Liver (tissue), 9 donors: ENCODE results near the gene MYO18A. TPM values are rescaled to one million over a fixed set of nuclear protein-coding genes. Genes with fewer than 3 reads are reported as not detected.

Experiments used
- DNase-seq: peaks from one replicate; pipeline ENCODE4 v3.0.0-alpha.2; 2017; ENCODE audit warnings: low spot score
- H3K27ac ChIP-seq, 2 donors: one replicate each; pipeline ENCODE4 v1.7.0; 2013; ENCODE audit warnings: inconsistent platforms in 2 of 2, low read length in 2 of 2, control low read depth in 1 of 2, low read depth in 1 of 2, mild to moderate bottlenecking in 1 of 2
- H3K27me3 ChIP-seq, 4 donors: one replicate each; pipeline versions ENCODE4 v1.6.1 to v1.7.0; 2013; ENCODE audit warnings: low read length in 3 of 4, inconsistent platforms in 1 of 4, mild to moderate bottlenecking in 1 of 4, moderate library complexity in 1 of 4; ENCODE audit not compliant: control insufficient read depth in 4 of 4, insufficient read depth in 4 of 4
- H3K36me3 ChIP-seq, 4 donors: one replicate each; pipeline versions ENCODE4 v1.6.1 to v1.7.0; 2013; ENCODE audit warnings: low read length in 3 of 4, mild to moderate bottlenecking in 3 of 4, low read depth in 1 of 4, moderate library complexity in 1 of 4; ENCODE audit not compliant: control insufficient read depth in 4 of 4, insufficient read depth in 3 of 4
- H3K4me1 ChIP-seq, 4 donors: one replicate each; pipeline versions ENCODE4 v1.6.1 to v1.7.0; 2013; ENCODE audit warnings: low read length in 3 of 4, mild to moderate bottlenecking in 3 of 4, moderate library complexity in 1 of 4; ENCODE audit not compliant: control insufficient read depth in 4 of 4, insufficient read depth in 4 of 4
- H3K4me3 ChIP-seq, 3 donors: one replicate each; pipeline versions ENCODE4 v1.6.1 to v1.7.0; 2013; ENCODE audit warnings: low read length in 3 of 3, control low read depth in 1 of 3, low read depth in 1 of 3, mild to moderate bottlenecking in 1 of 3
- H3K9ac ChIP-seq, 2 donors: one replicate each; pipeline ENCODE4 v1.7.0; 2013; ENCODE audit warnings: low read length in 2 of 2, mild to moderate bottlenecking in 2 of 2, moderate library complexity in 2 of 2, control low read depth in 1 of 2, low read depth in 1 of 2
- H3K9me3 ChIP-seq, 4 donors: one replicate each; pipeline versions ENCODE4 v1.6.1 to v1.7.0; 2013; ENCODE audit warnings: low read length in 3 of 4; ENCODE audit not compliant: control insufficient read depth in 4 of 4
- CTCF ChIP-seq: fragments of 150-350 bp; IDR thresholded peaks from 2 replicates; pipeline ENCODE4 v1.5.1; 2017; ENCODE audit warnings: improper control_type of control experiment, low read depth, low read length; ENCODE audit not compliant: missing input control
- EGR1 ChIP-seq, 2 donors: IDR thresholded peaks; 2 replicates each; pipeline ENCODE4 v1.6.1; 2016 to 2018; ENCODE audit warnings: antibody characterized with exemption in 2 of 2, low read depth in 2 of 2
- FOXA1 ChIP-seq: IDR thresholded peaks from 2 replicates; pipeline ENCODE4 v1.6.1; 2016; ENCODE audit warnings: antibody characterized with exemption
- FOXA2 ChIP-seq: IDR thresholded peaks from 2 replicates; pipeline ENCODE4 v1.6.1; 2016; ENCODE audit warnings: antibody characterized with exemption
- GABPA ChIP-seq, 2 donors: IDR thresholded peaks in 1 of 2; conservative IDR thresholded peaks in 1 of 2; 2 replicates each; pipeline ENCODE4 v1.6.1; 2016; ENCODE audit warnings: antibody characterized with exemption in 2 of 2, mild to moderate bottlenecking in 1 of 2, moderate library complexity in 1 of 2
- HNF4A ChIP-seq, 2 donors: conservative IDR thresholded peaks; 2 replicates each; pipeline ENCODE4 v1.6.1; 2016; ENCODE audit warnings: antibody characterized with exemption in 2 of 2, mild to moderate bottlenecking in 2 of 2
- HNF4G ChIP-seq: IDR thresholded peaks from 2 replicates; pipeline ENCODE4 v1.6.1; 2016; ENCODE audit warnings: antibody characterized with exemption
- JUND ChIP-seq, 2 donors: IDR thresholded peaks; 2 replicates each; pipeline ENCODE4 v1.6.1; 2016; ENCODE audit warnings: antibody characterized with exemption in 2 of 2
- NR2F2 ChIP-seq: IDR thresholded peaks from 2 replicates; pipeline ENCODE4 v1.6.1; 2016; ENCODE audit warnings: antibody characterized with exemption
- RAD21 ChIP-seq, 2 donors: IDR thresholded peaks; 2 replicates each; pipeline ENCODE4 v1.6.1; 2016; ENCODE audit warnings: antibody characterized with exemption in 2 of 2, mild to moderate bottlenecking in 2 of 2
- RXRA ChIP-seq, 2 donors: IDR thresholded peaks; 2 replicates each; pipeline ENCODE4 v1.6.1; 2017 to 2018; ENCODE audit warnings: antibody characterized with exemption in 2 of 2, mild to moderate bottlenecking in 1 of 2
- SP1 ChIP-seq: IDR thresholded peaks from 2 replicates; pipeline ENCODE4 v1.6.1; 2018; ENCODE audit warnings: antibody characterized with exemption, mild to moderate bottlenecking
- TAF1 ChIP-seq: conservative IDR thresholded peaks from 2 replicates; pipeline ENCODE4 v1.6.1; 2016; ENCODE audit warnings: antibody characterized with exemption, mild to moderate bottlenecking
- YY1 ChIP-seq: IDR thresholded peaks from 2 replicates; pipeline ENCODE4 v1.6.1; 2016; ENCODE audit warnings: antibody characterized with exemption, mild to moderate bottlenecking
- ZBTB33 ChIP-seq: IDR thresholded peaks from 2 replicates; pipeline ENCODE4 v1.6.1; 2016; ENCODE audit warnings: antibody characterized with exemption
- WGBS: extraction: QIAGEN DNeasy Blood & Tissue Kit; methylation state at CpG from one replicate; pipeline ENCODE4 v1.1.7; 2013; 5-methylcytosine and 5-hydroxymethylcytosine counted together
- polyA plus RNA-seq, 2 donors: library from polyadenylated mRNA; stranded (reverse) in 1 of 2; unstranded in 1 of 2; fragments of 200-250 nt in 1 of 2; fragments of >200 nt in 1 of 2; fragmentation: Nextera tagmentation in 1 of 2; extraction: Ambion mirVana in 1 of 2; gene quantifications; one replicate each; pipeline versions ENCODE4 v1.2.1 to v1.2.3, GENCODE V29; 2013 to 2015
- total RNA-seq, 2 donors: library from RNA; depleted of rRNA; stranded (reverse); fragments of >200 nt; gene quantifications; one replicate each; pipeline ENCODE4 v1.2.3, GENCODE V29; 2014
- TF ChIP-seq, protein P1 (sequence below): IDR thresholded peaks from 2 replicates; pipeline ENCODE4 v1.6.1; 2016; ENCODE audit warnings: antibody characterized with exemption
- TF ChIP-seq, protein P2 (sequence below): IDR thresholded peaks from 2 replicates; pipeline ENCODE4 v1.6.1; 2016; ENCODE audit warnings: antibody characterized with exemption, mild to moderate bottlenecking
- TF ChIP-seq, protein P3 (sequence below): IDR thresholded peaks from 2 replicates; pipeline ENCODE4 v1.6.1; 2016; ENCODE audit warnings: antibody characterized with exemption
- donor health status: healthy.
- donor health status: healthy.
- donor health status: healthy.
- donor health status: healthy.
- donor health status: healthy.

The MYO18A gene
- total and polyA plus RNA-seq, 4 donors: 26.3 to 81.6 (median 37.3) TPM

DNA sequence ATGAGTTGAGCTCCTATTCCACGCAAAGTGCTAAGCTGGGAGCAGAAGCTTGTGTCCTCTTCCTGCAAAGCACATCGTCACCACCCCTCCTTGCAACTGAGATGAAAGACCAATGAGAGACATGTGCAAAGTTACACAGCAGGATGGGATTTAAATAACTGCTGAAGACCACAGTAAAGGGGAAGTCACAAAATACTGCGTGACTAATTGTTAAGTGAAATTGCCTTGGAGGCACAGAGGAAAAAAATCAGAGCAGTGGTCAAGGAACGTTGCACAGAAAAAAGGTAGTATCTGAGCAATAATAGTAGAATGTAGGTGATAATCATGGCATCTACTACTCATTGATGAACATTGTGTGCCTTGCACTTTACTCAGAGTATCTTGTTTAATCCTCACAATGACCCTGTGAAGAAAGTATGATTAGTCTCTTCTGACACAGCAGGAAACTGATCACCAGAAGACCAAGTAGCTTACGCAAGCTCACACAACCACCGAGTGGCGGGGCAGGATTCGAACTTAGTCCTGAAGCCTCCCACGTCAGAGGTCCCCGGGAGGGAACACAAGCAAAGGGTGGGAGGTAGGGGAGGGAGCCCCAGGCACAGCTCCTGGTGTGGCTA is 15.4 kb upstream of the MYO18A start:
- TF ChIP-seq TAF1 (no peak), YY1 (no peak), RXRA (IDR thresholded peaks at IDR 0.05) (no peak)
- no peaks in the 10 kb centered on the region for H3K9me3 ChIP-seq
- no peaks in the 10 kb centered on the region for H3K27me3 ChIP-seq
- H3K4me3 ChIP-seq: no peak overlapping the region
- H3K36me3 ChIP-seq: no peaks in the 10 kb centered on the region
- H3K9ac ChIP-seq: no peak overlapping the region
- H3K27ac ChIP-seq: no peak overlapping the region
- 71% methylated on average over 10 of the region's 10 CpGs for WGBS
- no peaks in the 10 kb centered on the region for H3K4me1 ChIP-seq
- no peak for DNase-seq

GRCh38 chr17:29194669-29195068 is 14.5 kb upstream of the MYO18A start:
- Histone ChIP-seq H3K9ac (no peak overlapping the region), H3K27me3 (no peaks in the 10 kb centered on the region), H3K4me1 (no peaks in the 10 kb centered on the region), H3K27ac (no peak overlapping the region), H3K36me3 (no peaks in the 10 kb centered on the region), H3K9me3 (no peaks in the 10 kb centered on the region), H3K4me3 (no peak overlapping the region)
- DNase-seq: no peak
- TF ChIP-seq JUND (IDR thresholded peaks at IDR 0.05) (no peak), HNF4A (conservative IDR thresholded peaks at IDR 0.05) (no peak), FOXA1 (no peak), HNF4G (no peak), GABPA (IDR thresholded peaks at IDR 0.05 in 1 of 2, conservative IDR thresholded peaks at IDR 0.05 in 1 of 2) (no peak), EGR1 (IDR thresholded peaks at IDR 0.05; ENCODE audit: low read depth in 2 of 2) (no peak), SP1 (no peak), ZBTB33 (no peak)
- WGBS: 95% methylated on average over 3 of the region's 3 CpGs

- H3K27ac ChIP-seq: no peak overlapping the region
- H3K4me3 ChIP-seq: no peak overlapping the region
- H3K9me3 ChIP-seq: no peaks in the 10 kb centered on the region
- DNase-seq: no peak
- H3K4me1 ChIP-seq: no peaks in the 10 kb centered on the region
- H3K27me3 ChIP-seq: no peaks in the 10 kb centered on the region
- 86% methylated on average over 2 of the region's 2 CpGs for WGBS
- TF ChIP-seq, protein P1, sequence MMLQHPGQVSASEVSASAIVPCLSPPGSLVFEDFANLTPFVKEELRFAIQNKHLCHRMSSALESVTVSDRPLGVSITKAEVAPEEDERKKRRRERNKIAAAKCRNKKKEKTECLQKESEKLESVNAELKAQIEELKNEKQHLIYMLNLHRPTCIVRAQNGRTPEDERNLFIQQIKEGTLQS: no peak
- no peak for TF ChIP-seq YY1
- no peak for TF ChIP-seq TAF1
- no peak for TF ChIP-seq GABPA (IDR thresholded peaks at IDR 0.05 in 1 of 2, conservative IDR thresholded peaks at IDR 0.05 in 1 of 2)
- TF ChIP-seq HNF4G: no peak
- TF ChIP-seq SP1: no peak
- TF ChIP-seq JUND (IDR thresholded peaks at IDR 0.05): no peak
- TF ChIP-seq, protein P2, sequence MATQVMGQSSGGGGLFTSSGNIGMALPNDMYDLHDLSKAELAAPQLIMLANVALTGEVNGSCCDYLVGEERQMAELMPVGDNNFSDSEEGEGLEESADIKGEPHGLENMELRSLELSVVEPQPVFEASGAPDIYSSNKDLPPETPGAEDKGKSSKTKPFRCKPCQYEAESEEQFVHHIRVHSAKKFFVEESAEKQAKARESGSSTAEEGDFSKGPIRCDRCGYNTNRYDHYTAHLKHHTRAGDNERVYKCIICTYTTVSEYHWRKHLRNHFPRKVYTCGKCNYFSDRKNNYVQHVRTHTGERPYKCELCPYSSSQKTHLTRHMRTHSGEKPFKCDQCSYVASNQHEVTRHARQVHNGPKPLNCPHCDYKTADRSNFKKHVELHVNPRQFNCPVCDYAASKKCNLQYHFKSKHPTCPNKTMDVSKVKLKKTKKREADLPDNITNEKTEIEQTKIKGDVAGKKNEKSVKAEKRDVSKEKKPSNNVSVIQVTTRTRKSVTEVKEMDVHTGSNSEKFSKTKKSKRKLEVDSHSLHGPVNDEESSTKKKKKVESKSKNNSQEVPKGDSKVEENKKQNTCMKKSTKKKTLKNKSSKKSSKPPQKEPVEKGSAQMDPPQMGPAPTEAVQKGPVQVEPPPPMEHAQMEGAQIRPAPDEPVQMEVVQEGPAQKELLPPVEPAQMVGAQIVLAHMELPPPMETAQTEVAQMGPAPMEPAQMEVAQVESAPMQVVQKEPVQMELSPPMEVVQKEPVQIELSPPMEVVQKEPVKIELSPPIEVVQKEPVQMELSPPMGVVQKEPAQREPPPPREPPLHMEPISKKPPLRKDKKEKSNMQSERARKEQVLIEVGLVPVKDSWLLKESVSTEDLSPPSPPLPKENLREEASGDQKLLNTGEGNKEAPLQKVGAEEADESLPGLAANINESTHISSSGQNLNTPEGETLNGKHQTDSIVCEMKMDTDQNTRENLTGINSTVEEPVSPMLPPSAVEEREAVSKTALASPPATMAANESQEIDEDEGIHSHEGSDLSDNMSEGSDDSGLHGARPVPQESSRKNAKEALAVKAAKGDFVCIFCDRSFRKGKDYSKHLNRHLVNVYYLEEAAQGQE: no peak
- TF ChIP-seq FOXA2: no peak
- TF ChIP-seq HNF4A (conservative IDR thresholded peaks at IDR 0.05): no peak
- TF ChIP-seq CTCF: no peak
- no peak for TF ChIP-seq RXRA (IDR thresholded peaks at IDR 0.05)
- TF ChIP-seq ZBTB33: no peak
- TF ChIP-seq, protein P3, sequence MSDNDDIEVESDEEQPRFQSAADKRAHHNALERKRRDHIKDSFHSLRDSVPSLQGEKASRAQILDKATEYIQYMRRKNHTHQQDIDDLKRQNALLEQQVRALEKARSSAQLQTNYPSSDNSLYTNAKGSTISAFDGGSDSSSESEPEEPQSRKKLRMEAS: no peak
- TF ChIP-seq FOXA1: no peak
- TF ChIP-seq NR2F2: no peak
- no peak for TF ChIP-seq RAD21 (IDR thresholded peaks at IDR 0.05)
- no peak for TF ChIP-seq EGR1 (IDR thresholded peaks at IDR 0.05; ENCODE audit: low read depth in 2 of 2)
- H3K36me3 ChIP-seq: no peaks in the 10 kb centered on the region
- no peak overlapping the region for H3K9ac ChIP-seq
Measured at GRCh38 chr17:29193146-29193545, 12.9 kb upstream of the MYO18A start.
